Measurements from ENCODE around the gene TSPAN5. TPM values are rescaled to one million over a fixed set of nuclear protein-coding genes. Genes with fewer than 3 reads are reported as not detected.

The TSPAN5 gene
- total RNA-seq, 2 experiments from 2014 or later = 1.8 to 2.8 TPM

DNA sequence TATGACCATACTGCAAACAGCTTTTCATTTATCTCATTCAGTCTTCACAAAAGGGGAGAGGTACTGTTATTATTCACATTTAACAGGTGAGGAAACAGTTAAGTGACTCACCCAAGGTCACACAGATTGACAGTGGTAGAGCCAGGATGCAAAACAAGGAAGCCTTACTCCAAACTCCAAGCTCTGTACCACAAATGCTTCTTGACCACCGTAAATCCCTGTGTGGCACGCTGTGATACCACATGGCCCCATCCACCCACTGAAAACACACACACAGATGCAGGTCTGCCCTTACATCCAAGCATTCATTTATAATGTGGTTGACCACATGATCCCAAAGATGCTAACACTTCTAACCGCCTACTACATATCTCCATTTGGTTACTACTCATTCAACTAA, 129.5 kb downstream of the TSPAN5 start:
- peaks cover under 1% of the 10 kb centered on the region for H3K9me3 Mint-ChIP-seq
- no peaks in the 10 kb centered on the region for H3K36me3 Mint-ChIP-seq (ENCODE audit: low read depth)
- no peaks in the 10 kb centered on the region for H3K9me3 ChIP-seq (ENCODE audit: control insufficient read depth in 1 of 2, insufficient read depth in 1 of 2, low read length in 2 of 2)
- no peaks in the 10 kb centered on the region for H3K27me3 Mint-ChIP-seq
- no peak overlapping the region for H3K27ac Mint-ChIP-seq
- H3K27ac ChIP-seq (ENCODE audit: low read depth in 1 of 2, low read length in 2 of 2) = no peak overlapping the region
- no peak overlapping the region for H3K4me3 ChIP-seq (ENCODE audit: low read length)
- ChIA-PET POLR2A (interaction anchor here (1.3 kb wide), 1 partner anchor 10 kb away, joined by 4 read pairs; no protein-coding TSS in a partner anchor), CTCF (no interaction called here)
- intact Hi-C loops (cut with DNase I, micrococcal nuclease) = no loop called here
- no peaks in the 10 kb centered on the region for H3K36me3 ChIP-seq (ENCODE audit: insufficient read depth, low read length)
- no peaks in the 10 kb centered on the region for H3K4me1 ChIP-seq (ENCODE audit: insufficient read depth, low read length)
- TF ChIP-seq, protein P1, sequence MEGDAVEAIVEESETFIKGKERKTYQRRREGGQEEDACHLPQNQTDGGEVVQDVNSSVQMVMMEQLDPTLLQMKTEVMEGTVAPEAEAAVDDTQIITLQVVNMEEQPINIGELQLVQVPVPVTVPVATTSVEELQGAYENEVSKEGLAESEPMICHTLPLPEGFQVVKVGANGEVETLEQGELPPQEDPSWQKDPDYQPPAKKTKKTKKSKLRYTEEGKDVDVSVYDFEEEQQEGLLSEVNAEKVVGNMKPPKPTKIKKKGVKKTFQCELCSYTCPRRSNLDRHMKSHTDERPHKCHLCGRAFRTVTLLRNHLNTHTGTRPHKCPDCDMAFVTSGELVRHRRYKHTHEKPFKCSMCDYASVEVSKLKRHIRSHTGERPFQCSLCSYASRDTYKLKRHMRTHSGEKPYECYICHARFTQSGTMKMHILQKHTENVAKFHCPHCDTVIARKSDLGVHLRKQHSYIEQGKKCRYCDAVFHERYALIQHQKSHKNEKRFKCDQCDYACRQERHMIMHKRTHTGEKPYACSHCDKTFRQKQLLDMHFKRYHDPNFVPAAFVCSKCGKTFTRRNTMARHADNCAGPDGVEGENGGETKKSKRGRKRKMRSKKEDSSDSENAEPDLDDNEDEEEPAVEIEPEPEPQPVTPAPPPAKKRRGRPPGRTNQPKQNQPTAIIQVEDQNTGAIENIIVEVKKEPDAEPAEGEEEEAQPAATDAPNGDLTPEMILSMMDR (IDR thresholded peaks at IDR 0.05) = no peak
- no peaks in the 10 kb centered on the region for H3K27me3 ChIP-seq (ENCODE audit: control insufficient read depth in 1 of 2, insufficient read depth in 2 of 2, low read length in 2 of 2)
- DNase-seq (no peak), ATAC-seq (ENCODE audit: poor library complexity) (no peak)
- H3K4me3 Mint-ChIP-seq = no peak overlapping the region
- peaks cover 47% of the 10 kb centered on the region for H3K4me1 Mint-ChIP-seq (ENCODE audit: low read depth)

DNA sequence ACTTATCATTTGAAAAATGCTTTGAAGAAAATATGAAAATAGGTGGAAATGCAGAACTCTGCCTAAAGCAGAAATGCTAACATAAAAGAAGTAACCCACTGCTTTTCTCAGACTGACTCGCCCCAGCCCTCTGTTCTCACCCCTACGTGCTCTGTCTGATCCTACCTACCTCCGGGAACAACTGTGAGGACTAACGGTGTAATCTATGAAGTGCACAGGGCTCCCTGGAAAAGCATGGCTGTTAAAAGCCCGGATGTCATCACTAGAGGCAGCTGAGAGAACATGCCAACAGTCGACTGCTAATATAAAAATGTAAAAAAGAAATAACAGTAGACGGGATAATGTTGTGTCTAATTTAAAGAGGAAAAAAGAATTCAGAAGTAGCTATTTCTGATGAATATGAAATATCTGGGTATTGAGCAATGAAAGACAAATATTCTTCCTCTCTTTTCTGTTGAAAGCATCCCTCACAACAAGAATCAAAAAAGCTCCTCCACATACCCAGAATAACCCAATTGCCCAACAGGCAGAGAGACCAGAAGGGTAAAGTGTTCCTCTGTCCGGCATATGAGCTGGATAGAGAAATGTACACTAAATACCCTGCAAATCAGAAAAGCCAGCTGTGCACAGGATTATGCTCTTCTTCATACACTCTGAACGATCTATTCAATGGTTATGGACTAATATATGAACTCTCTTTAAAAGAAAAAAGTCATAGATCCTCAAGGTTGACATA, 130.7 kb downstream of the TSPAN5 start:
- ATAC-seq (ENCODE audit: poor library complexity) (no peak), DNase-seq (no peak)
- intact Hi-C loops (cut with DNase I, micrococcal nuclease) = no loop called here
- peaks cover 53% of the 10 kb centered on the region for H3K4me1 Mint-ChIP-seq (ENCODE audit: low read depth)
- no peaks in the 10 kb centered on the region for H3K27me3 Mint-ChIP-seq
- H3K4me3 Mint-ChIP-seq = no peak overlapping the region
- Histone ChIP-seq H3K36me3 (ENCODE audit: insufficient read depth, low read length) (no peaks in the 10 kb centered on the region), H3K9me3 (ENCODE audit: control insufficient read depth in 1 of 2, insufficient read depth in 1 of 2, low read length in 2 of 2) (no peaks in the 10 kb centered on the region), H3K4me1 (ENCODE audit: insufficient read depth, low read length) (no peaks in the 10 kb centered on the region), H3K27ac (ENCODE audit: low read depth in 1 of 2, low read length in 2 of 2) (no peak overlapping the region), H3K27me3 (ENCODE audit: control insufficient read depth in 1 of 2, insufficient read depth in 2 of 2, low read length in 2 of 2) (no peaks in the 10 kb centered on the region), H3K4me3 (ENCODE audit: low read length) (no peak overlapping the region)
- ChIA-PET POLR2A (interaction anchor here (0.7 kb wide), 1 partner anchor 8 kb away, joined by 3 read pairs; no protein-coding TSS in a partner anchor), CTCF (no interaction called here)
- H3K27ac Mint-ChIP-seq = no peak overlapping the region
- TF ChIP-seq, protein P1 (IDR thresholded peaks at IDR 0.05) = no peak
- H3K9me3 Mint-ChIP-seq = no peaks in the 10 kb centered on the region
- H3K36me3 Mint-ChIP-seq (ENCODE audit: low read depth) = no peaks in the 10 kb centered on the region

DNA sequence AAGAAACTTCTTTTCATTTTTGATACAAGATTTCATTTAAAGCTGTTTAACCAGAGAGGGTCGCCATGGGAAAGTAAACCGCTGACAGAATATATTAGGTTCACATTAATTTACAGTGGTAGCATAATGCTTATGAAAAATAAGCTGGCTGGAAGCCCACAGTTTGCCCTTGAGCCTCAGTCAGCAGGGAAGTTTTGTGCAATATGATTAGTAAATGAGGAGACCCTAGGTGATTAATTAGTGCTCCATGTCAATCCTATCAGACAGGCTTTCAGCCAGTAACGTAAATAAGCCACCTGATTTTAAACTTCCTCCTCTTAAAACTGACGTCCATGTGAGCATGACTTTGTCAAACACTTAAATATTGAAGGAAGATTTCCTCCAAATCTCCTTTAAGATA, 134.2 kb downstream of the TSPAN5 start:
- no peaks in the 10 kb centered on the region for H3K9me3 Mint-ChIP-seq
- no peaks in the 10 kb centered on the region for H3K27me3 Mint-ChIP-seq
- ATAC-seq (ENCODE audit: poor library complexity) = no peak
- peaks cover 65% of the 10 kb centered on the region for H3K4me1 Mint-ChIP-seq (ENCODE audit: low read depth)
- Histone ChIP-seq H3K27ac (ENCODE audit: low read depth in 1 of 2, low read length in 2 of 2) (no peak overlapping the region), H3K4me3 (ENCODE audit: low read length) (no peak overlapping the region), H3K4me1 (ENCODE audit: insufficient read depth, low read length) (peaks cover 1% of the 10 kb centered on the region), H3K9me3 (ENCODE audit: control insufficient read depth in 1 of 2, insufficient read depth in 1 of 2, low read length in 2 of 2) (no peaks in the 10 kb centered on the region), H3K27me3 (ENCODE audit: control insufficient read depth in 1 of 2, insufficient read depth in 2 of 2, low read length in 2 of 2) (no peaks in the 10 kb centered on the region), H3K36me3 (ENCODE audit: insufficient read depth, low read length) (no peaks in the 10 kb centered on the region)
- no peak overlapping the region for H3K4me3 Mint-ChIP-seq
- H3K36me3 Mint-ChIP-seq (ENCODE audit: low read depth) = no peaks in the 10 kb centered on the region
- no peak for DNase-seq
- no peak overlapping the region for H3K27ac Mint-ChIP-seq
- TF ChIP-seq, protein P1 (IDR thresholded peaks at IDR 0.05) = no peak
- intact Hi-C loops (cut with DNase I, micrococcal nuclease) = no loop called here
- CTCF ChIA-PET = no interaction called here
- POLR2A ChIA-PET = no interaction called here
